Fibroblast of peridontal ligament (primary cell): ENCODE measurements around the gene ZXDA.
"Not testable (repeated sequence)": the region's sequence is repeated elsewhere in the genome, so short reads cannot be mapped to it uniquely, and the experiment has no call there.

Experiments
- DNase-seq: peaks from one replicate; pipeline ENCODE4 v3.0.0-alpha.2; 2010; ENCODE audit errors: extremely low read depth

The ZXDA gene

GRCh38 chrX:57910287-57910912, at the start of gene ZXDA:
Gene ZXDA, minus strand, starts transcription at chrX:57910458. Its CDS starts 38 bp downstream, at chrX:57910420.
- DNase-seq, result not testable (repeated sequence)

GRCh38 chrX:57952320-57952678, 42.0 kb upstream of the ZXDA start:
- DNase-seq, result no peak

- no peak for DNase-seq
Observed at GRCh38 chrX:57951666-57952319, 41.5 kb upstream of the ZXDA start.

GRCh38 chrX:57933321-57933720, 23.1 kb upstream of the ZXDA start:
- DNase-seq, result no peak

DNA sequence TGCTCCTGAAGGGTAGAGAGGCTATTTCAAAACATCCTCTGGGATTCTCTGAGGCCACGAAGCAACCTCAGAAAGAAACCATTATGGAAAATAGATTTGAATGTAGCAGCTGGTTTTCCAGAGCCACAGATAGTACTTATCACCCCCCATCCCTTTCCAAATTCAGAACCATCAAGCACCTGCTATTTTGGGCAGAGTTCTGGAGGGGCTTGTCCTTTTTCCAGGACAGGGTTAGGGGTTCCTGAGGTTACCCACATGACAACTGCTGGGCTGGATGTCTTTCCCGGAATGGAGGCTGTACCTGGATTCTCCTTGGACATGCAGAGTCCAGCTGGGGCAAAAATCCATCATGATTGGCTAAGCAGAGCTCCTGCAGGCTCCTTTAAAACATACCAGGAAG, 22.0 kb upstream of the ZXDA start:
- no peak for DNase-seq

GRCh38 chrX:57930051-57930450, 19.8 kb upstream of the ZXDA start:
- no peak for DNase-seq

GRCh38 chrX:57929373-57929772, 19.1 kb upstream of the ZXDA start:
- DNase-seq, result peak; percentile 34

DNA sequence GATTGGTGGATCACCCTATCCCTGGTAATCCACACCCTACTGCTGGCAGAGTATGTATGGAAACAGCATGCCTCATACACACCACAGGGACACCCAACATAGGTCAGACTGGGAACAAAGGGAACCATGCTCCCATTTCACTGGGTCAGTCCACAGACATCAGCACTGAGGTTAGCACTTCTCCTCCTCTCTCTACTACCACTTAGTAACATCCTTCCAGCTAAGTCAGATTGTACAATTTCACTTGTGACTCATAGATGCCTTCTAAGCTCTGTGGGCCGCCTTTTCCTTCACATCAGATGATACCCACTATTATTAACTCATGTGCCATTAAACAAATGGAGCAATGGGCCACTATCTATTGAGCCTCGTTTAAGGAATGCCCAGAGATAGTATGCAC, 15.5 kb upstream of the ZXDA start:
- no peak for DNase-seq

GRCh38 chrX:57918750-57919436, 8.6 kb upstream of the ZXDA start:
- DNase-seq, result peak; percentile 46

GRCh38 chrX:57915680-57916079, 5.4 kb upstream of the ZXDA start:
- no peak for DNase-seq

DNA sequence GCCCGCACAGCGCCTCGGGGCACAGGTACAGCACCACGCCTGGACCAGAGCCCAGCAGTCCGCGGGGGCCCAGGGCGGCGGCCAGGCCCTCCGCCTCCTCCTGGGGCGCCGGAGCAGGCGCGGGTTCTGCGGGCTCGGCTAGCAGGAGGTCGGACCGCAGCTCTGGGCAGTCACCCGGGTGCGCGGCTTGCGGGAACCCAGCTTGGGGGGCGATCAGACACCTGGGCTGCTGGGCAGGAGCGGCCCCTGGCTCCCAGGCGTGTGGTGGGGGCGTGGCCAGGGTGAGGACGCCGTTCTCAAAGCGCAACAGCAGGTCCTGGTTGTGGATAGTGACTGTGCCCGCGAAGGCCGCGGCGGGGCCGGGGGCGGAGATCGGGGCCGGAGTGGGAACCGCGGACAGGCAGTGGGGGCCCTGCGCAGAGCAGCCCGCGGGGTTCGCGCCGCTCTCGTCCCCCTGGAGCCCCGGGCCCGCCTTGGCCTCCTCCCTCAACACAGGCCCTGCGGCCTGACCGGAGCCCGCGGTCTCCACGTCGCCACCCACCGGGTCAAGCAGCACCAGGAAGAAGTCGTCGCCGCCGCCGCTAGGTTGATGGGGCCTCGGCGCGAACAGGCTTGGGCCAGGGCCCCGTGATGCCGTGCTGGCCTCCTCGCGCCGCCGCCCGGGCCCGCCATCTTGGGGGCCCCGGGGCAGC, 517 bp downstream of the ZXDA start:
- DNase-seq, result not testable (repeated sequence)

- DNase-seq, result not testable (repeated sequence)
Observed at GRCh38 chrX:57908972-57909594, 1.2 kb downstream of the ZXDA start.

DNA sequence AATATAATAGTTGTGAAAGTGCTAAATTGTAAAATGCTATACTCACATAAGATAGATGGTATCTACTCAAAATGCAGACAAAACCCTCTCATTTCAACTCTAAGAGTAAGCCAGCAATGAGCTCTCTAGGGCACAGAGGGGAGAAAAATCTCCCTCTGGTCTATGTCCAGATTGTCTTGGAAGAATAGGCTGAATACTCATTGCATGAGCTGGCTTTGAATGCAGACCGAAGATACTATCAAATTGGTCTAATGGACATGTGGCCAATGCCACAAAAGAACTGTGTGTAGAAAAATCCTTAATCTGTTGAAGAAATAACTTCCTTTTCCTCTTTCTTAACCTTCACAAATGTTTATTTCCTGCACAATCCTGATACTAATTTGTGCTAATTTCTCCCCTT, 3.5 kb downstream of the ZXDA start:
- peak; percentile 75 for DNase-seq

DNA sequence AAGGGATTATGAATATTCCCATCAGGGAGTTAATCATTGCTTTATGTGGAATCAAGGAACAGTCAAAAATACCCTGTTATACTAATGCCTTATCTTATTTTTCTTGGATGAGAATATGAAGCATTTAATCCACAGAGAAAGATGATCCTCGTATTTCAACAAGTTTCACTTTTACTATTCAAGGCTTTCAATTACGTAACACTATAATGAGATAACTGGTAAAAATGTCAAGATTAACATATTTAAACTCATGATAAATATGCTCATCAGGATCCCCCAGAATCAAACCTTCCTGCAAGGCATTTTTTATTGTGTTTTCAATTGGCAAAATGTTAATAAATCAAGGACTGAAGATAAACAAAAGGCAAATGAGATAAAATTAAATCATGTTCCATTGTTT, 5.1 kb downstream of the ZXDA start:
- DNase-seq, result peak; percentile 35

DNA sequence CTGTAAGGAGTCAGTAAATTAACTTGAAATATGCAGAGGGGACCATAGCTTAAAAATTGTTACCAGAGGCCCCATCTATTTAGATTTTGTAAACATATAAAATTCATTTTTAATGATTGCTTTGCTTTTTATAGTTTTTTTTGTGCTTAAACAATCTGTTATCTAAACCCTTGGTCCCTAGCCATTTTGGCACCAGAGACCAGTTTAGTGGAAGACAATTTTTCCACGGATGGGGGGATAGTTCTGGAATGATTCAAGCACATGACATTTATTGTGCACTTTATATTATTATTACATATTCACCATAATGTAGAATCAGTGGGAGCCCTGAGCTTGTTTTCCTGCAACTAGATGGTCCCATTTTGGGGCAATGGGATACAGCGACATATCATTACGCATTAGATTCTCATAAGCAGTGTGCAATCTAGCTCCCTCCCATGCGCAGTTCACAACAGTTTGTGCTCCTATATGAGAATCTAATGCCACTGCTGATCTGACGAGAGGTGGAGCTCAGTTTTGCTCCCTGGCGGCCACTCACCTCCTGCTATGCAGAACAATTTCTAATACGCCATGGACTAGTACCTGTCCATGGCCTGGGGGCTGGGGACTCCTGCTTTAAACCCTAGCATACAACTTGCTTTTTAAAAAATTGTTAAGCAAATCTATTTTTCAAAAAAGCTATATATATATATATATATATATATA, 5.9 kb downstream of the ZXDA start:
- no peak for DNase-seq

DNA sequence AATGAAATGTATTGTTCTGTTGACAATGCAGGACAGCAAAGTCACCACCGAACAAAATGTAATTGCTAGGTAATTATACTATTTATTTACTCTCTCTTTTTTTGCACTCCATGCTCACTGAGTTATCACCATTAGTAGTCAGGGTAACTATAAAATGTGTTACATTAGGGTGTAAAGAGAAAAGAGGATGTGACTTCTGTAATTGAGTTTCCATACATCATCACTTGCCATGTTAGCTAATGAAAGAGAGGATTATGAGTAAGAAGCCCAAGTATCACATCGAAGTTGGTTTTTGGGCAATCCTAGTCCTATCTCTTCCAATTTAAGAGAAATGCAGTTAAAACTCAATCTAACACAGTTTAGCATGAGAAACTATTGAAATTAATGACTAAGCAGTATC, 7.6 kb downstream of the ZXDA start:
- DNase-seq, result no peak

- no peak for DNase-seq
Observed at GRCh38 chrX:57901466-57901865, 8.8 kb downstream of the ZXDA start.

DNA sequence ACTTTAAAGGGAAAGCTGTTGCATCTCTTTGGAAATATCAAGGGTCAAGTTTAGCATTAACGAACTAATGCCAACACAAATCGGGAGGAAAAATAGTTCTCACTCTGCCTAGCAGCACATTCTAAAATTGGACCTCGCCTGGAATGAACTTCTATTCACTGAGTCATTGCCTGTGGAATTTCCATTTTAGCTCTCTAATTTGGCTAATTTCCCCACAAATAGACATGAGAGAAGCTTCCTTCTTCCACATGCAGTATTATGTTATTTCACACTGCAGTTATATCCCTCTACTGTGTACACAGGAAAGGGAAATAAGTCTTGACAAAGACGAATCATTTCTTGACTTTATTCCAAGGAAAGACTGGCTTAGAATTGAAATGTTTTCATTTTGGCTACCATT, 9.3 kb downstream of the ZXDA start:
- DNase-seq, result peak; percentile 7

DNA sequence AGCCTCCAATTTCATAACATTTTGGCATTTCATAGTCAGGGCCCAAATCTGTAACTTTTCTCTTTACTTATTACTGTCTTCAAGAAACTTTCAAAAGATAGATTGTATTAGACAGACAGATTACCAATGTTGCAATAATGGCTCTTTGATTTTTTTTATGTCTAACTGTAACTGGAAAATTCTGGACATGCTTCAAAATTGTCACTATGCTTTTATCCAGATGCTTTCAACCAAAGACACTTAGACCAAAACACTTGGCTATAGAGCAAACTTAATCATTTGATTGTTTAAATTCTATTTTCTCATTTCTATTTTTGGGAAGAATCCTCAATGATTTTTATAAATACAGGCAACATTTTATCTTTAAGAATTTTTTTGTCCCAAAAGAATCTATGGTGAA, 10.4 kb downstream of the ZXDA start:
- no peak for DNase-seq

- no peak for DNase-seq
Observed at GRCh38 chrX:57899064-57899463, 11.2 kb downstream of the ZXDA start.

DNA sequence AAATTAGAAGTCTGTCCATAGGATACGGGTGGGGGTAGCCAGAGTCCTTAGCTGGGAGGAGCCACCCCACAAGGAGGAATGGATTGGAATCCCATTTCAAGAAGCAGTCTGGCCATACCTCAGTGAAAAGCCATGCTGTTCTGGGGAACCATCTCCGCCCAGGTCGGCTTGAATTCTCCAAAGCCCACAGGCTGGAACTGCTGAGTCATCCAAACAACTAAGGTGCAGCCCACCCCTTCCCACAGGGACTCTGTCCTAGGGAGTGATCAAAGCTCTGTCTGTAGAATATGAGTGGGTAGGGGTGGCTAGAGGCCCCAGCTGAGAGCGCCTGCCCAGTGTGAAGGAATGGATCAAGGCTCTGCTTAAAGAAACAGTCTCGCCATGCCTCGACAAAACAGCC, 38.8 kb downstream of the ZXDA start:
- DNase-seq, result no peak
